Subcutaneous abdominal adipose tissue (tissue), 5 donors: Measurements from ENCODE around the gene MRRF.

Experiments
- H3K27ac ChIP-seq: one replicate; pipeline ENCODE4 v1.7.0; 2013; ENCODE audit warnings: low read depth, mild to moderate bottlenecking, inconsistent platforms, low read length, moderate library complexity
- H3K27me3 ChIP-seq, 5 donors: one replicate each; pipeline ENCODE4 v1.7.0; 2013; ENCODE audit warnings: low read length in 5 of 5, inconsistent platforms in 1 of 5; ENCODE audit not compliant: control insufficient read depth in 5 of 5, insufficient read depth in 4 of 5
- H3K36me3 ChIP-seq, 5 donors: one replicate each; pipeline ENCODE4 v1.7.0; 2013; ENCODE audit warnings: low read length in 5 of 5; ENCODE audit not compliant: control insufficient read depth in 5 of 5, insufficient read depth in 5 of 5
- H3K4me1 ChIP-seq, 5 donors: one replicate each; pipeline ENCODE4 v1.7.0; 2013; ENCODE audit warnings: low read length in 5 of 5, mild to moderate bottlenecking in 3 of 5, moderate library complexity in 1 of 5; ENCODE audit not compliant: control insufficient read depth in 5 of 5, insufficient read depth in 5 of 5
- H3K4me3 ChIP-seq, 5 donors: one replicate each; pipeline ENCODE4 v1.7.0; 2013; ENCODE audit warnings: low read length in 5 of 5, low read depth in 1 of 5
- H3K9ac ChIP-seq, 5 donors: one replicate each; pipeline ENCODE4 v1.7.0; 2013; ENCODE audit warnings: low read length in 5 of 5, mild to moderate bottlenecking in 4 of 5, moderate library complexity in 3 of 5
- H3K9me3 ChIP-seq, 5 donors: one replicate each; pipeline ENCODE4 v1.7.0; 2013; ENCODE audit warnings: low read length in 5 of 5; ENCODE audit not compliant: control insufficient read depth in 5 of 5
- donor health status: healthy.
- donor health status: healthy.
- donor health status: healthy.
- donor health status: healthy.
- donor health status: healthy.

The MRRF gene

DNA sequence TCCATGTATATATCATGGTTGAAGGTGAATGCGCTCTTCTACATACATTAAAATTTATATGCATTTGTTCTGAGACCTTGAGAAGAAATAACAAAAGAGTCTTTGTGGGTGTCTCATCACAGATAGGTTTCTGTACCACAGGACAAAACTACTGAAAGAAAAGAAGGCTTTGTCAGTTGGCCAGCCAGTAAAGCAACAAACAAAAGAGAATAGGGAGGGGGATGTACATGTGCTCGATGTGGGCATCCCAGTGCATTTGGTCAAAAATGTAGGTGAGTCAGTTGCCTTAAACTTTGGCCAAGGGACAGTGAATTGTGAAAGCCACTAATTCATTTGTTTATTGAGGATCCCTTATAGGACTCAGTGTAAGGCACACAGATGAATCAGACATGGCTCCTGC, 13.3 kb upstream of the MRRF start:
- H3K27me3 ChIP-seq, result no peaks in the 10 kb centered on the region
- H3K9me3 ChIP-seq, result no peaks in the 10 kb centered on the region
- H3K27ac ChIP-seq, result no peak overlapping the region
- H3K9ac ChIP-seq, result no peak overlapping the region
- peaks cover 0 to 42% (median 2%) of the 10 kb centered on the region in 5 donors for H3K4me1 ChIP-seq
- peaks cover 37 to 67% (median 41%) of the 10 kb centered on the region in 5 donors for H3K36me3 ChIP-seq
- no peak overlapping the region for H3K4me3 ChIP-seq

- no peaks in the 10 kb centered on the region for H3K27me3 ChIP-seq
- H3K4me1 ChIP-seq, result peaks cover 0 to 36% (median 0%) of the 10 kb centered on the region in 5 donors
- H3K9me3 ChIP-seq, result no peaks in the 10 kb centered on the region
- no peak overlapping the region for H3K9ac ChIP-seq
- no peak overlapping the region for H3K4me3 ChIP-seq
- H3K27ac ChIP-seq, result peak overlapping the region; percentile 27
- peaks cover 26 to 61% (median 33%) of the 10 kb centered on the region in 5 donors for H3K36me3 ChIP-seq
Observed at GRCh38 chr9:122252796-122253195, 11.9 kb upstream of the MRRF start.

DNA sequence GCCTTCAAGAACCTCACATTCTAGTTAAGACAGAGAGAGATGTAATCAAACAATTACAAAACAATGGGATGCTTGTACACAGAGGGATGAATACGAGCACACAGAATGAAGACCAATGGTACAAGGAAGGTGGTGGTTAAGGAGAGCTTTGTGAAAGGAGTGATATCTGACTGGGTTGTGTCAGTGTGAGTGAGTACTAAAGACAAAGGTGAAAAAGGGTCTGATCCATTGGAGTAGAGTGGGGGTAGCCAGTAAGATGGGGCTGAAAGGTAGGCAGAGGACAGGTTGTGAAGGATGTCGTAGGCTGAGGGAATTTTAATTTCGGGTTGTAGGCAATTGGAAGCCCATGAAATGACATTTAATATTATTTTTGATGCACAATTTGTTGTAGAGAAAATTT, 9.9 kb upstream of the MRRF start:
- no peak overlapping the region for H3K27ac ChIP-seq
- H3K9ac ChIP-seq, result no peak overlapping the region
- H3K36me3 ChIP-seq, result peaks cover 22 to 63% (median 30%) of the 10 kb centered on the region in 5 donors
- peaks cover 0 to 27% (median 0%) of the 10 kb centered on the region in 5 donors for H3K4me1 ChIP-seq
- no peak overlapping the region for H3K4me3 ChIP-seq
- H3K9me3 ChIP-seq, result no peaks in the 10 kb centered on the region
- no peaks in the 10 kb centered on the region for H3K27me3 ChIP-seq

GRCh38 chr9:122256206-122256605, 8.5 kb upstream of the MRRF start:
- Histone ChIP-seq H3K27ac (no peak overlapping the region), H3K9me3 (no peaks in the 10 kb centered on the region), H3K9ac (no peak overlapping the region), H3K4me3 (no peak overlapping the region), H3K27me3 (no peaks in the 10 kb centered on the region), H3K36me3 (peaks cover 26 to 66% (median 34%) of the 10 kb centered on the region in 5 donors), H3K4me1 (peaks cover 3 to 30% (median 4%) of the 10 kb centered on the region in 5 donors)

GRCh38 chr9:122258886-122259415, 5.7 kb upstream of the MRRF start:
- no peak overlapping the region for H3K4me3 ChIP-seq
- no peaks in the 10 kb centered on the region for H3K27me3 ChIP-seq
- H3K9me3 ChIP-seq, result no peaks in the 10 kb centered on the region
- H3K4me1 ChIP-seq, result peaks cover 12 to 38% (median 32%) of the 10 kb centered on the region in 5 donors
- peaks cover 16 to 47% (median 20%) of the 10 kb centered on the region in 5 donors for H3K36me3 ChIP-seq
- no peak overlapping the region for H3K9ac ChIP-seq
- no peak overlapping the region for H3K27ac ChIP-seq

DNA sequence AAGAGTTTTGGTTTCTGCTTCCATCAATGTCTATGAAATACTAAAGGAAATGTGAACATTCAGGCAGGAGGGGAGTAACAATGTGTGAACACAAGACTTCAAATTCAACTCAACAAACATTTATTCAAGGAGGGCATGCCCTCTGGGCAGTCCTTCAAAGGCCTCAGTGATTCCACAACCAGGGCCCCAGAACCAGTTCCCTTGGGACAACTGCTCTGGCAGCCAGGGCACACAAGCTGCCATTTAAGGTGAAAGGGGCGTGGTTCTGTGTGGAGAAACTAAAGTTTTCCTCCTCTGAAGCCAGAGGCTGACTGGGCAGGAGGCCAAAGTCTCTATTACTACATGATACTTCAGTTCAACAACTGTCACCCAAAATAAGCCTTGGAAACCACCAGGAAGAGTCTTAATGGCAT, 3.2 kb upstream of the MRRF start:
- no peak overlapping the region for H3K4me3 ChIP-seq
- peaks cover 14 to 50% (median 48%) of the 10 kb centered on the region in 5 donors for H3K4me1 ChIP-seq
- H3K27me3 ChIP-seq, result no peaks in the 10 kb centered on the region
- H3K9me3 ChIP-seq, result no peaks in the 10 kb centered on the region
- peaks cover 12 to 33% (median 16%) of the 10 kb centered on the region in 5 donors for H3K36me3 ChIP-seq
- H3K27ac ChIP-seq, result peak overlapping the region; percentile 19
- peak overlapping the region in 1 of 5 donors; percentile 1 for H3K9ac ChIP-seq

DNA sequence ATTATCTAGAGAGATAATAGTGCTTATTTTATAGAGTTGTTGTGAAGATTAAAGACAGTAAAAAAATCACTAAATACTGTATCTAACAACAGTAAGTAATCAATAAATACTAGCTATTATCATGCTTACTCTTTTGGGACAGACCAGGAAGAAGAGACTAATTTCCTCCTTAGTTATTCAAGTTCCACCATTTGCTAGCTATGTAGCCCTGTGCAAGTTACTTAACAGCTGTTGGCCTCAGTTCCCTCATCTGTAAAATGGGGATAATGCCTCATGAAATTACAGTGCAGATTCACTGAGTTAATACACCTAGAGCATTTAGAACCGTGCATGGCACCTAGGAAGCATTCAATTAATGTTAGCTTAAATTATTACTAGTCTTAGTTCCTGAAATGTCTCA, 2.6 kb upstream of the MRRF start:
- Histone ChIP-seq H3K27me3 (no peaks in the 10 kb centered on the region), H3K36me3 (peaks cover 12 to 33% (median 16%) of the 10 kb centered on the region in 5 donors), H3K9ac (peak overlapping the region in 1 of 5 donors; percentile 1), H3K27ac (peak overlapping the region; percentile 19), H3K4me3 (no peak overlapping the region), H3K4me1 (peaks cover 14 to 51% (median 48%) of the 10 kb centered on the region in 5 donors), H3K9me3 (no peaks in the 10 kb centered on the region)

DNA sequence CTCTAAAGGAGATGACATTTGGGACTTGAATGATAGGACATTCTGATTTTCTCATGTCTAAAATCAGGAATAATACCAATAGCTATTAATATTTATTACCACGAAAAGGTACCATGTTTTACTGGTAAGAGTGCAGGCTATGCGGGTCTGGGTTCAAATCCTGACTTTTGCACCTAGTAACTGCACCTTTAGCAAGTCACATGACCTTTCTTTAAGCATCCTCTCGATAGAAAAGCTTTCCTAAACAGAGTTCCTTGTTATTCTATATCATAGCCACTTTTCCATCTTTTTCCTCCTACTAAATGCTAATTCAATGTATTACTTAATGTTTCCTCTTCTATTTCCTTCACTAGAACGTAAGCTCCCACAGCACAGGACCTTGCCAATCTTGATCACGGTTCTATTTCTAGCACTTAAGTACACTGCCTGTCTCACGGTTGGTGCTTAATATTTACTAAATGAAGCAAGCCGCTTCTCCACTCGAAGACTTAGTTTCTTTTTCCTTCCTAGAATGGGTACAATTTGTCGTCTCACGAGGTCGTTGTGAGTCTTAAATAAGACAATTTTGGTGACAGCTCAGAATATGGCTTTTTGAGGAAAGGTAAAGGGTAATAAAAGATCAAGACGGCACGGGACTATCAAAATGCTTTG, 858 bp upstream of the MRRF start:
- peaks cover 7 to 24% (median 16%) of the 10 kb centered on the region in 5 donors for H3K36me3 ChIP-seq
- H3K4me3 ChIP-seq, result peak overlapping the region; percentile 70 to 95 (median 87)
- H3K9me3 ChIP-seq, result no peaks in the 10 kb centered on the region
- H3K27ac ChIP-seq, result peak overlapping the region; percentile 98
- peaks cover 14 to 60% (median 48%) of the 10 kb centered on the region in 5 donors for H3K4me1 ChIP-seq
- H3K9ac ChIP-seq, result peak overlapping the region; percentile 91 to 98 (median 92)
- H3K27me3 ChIP-seq, result no peaks in the 10 kb centered on the region

DNA sequence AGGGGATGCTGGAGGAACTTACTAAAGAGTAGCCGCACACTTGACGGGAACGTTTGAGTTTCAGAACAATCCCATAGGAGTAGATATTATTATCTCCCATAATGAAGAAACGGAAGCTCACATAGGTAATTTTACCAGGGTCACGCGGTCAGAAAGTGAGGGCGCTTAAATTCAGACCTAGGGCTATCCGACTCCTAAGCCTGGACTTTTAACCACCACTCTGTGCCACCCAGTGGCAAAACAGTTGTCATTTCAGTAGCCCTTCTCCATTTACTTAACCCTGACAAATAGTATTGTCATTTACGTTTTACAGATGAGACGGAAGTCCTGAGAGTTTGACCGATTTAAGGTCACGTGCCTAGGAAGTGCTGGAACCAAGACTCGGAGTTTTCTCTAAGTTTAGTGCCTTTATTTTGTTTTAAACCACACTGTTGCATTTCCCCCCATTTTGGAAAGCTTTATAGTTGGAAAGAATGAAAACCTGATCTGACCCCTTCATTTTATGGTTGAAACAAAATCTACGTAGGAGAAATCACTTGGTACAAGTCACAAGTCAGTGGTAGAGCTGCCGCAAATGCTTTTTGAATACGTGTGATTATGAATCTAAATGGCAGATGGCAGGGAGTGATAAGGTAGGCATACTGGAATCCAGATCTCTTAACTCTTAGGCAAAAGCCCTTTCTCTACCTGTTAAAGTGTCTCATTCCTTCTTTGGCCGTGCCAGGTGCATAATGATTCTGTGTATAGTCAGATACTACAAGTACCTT, 650 bp downstream of the MRRF start:
- Histone ChIP-seq H3K4me1 (peaks cover 14 to 60% (median 48%) of the 10 kb centered on the region in 5 donors), H3K9ac (peak overlapping the region; percentile 69 to 98 (median 92)), H3K36me3 (peaks cover 4 to 10% (median 9%) of the 10 kb centered on the region in 5 donors), H3K4me3 (peak overlapping the region; percentile 70 to 95 (median 88)), H3K27me3 (no peaks in the 10 kb centered on the region), H3K9me3 (no peaks in the 10 kb centered on the region), H3K27ac (peak overlapping the region; percentile 98)
